T-helper 9 cell (primary cell): ENCODE data around the gene HCRTR1.
"Not testable (repeated sequence)": the region's sequence is repeated elsewhere in the genome, so short reads cannot be mapped to it uniquely, and the experiment has no call there.

Experiments
- DNase-seq: peaks from one replicate; pipeline ENCODE4 v3.0.0-alpha.2; 2020

HCRTR1 gene

GRCh38 chr1:31581821-31582810, 35.4 kb upstream of the HCRTR1 start:
- DNase-seq = no peak

GRCh38 chr1:31583082-31583994, 34.2 kb upstream of the HCRTR1 start:
- DNase-seq = no peak

GRCh38 chr1:31583995-31584868, 33.3 kb upstream of the HCRTR1 start:
- no peak for DNase-seq

GRCh38 chr1:31584869-31585735, 32.4 kb upstream of the HCRTR1 start:
- no peak for DNase-seq

GRCh38 chr1:31585736-31586365, 31.6 kb upstream of the HCRTR1 start:
- no peak for DNase-seq

GRCh38 chr1:31586376-31587327, 30.8 kb upstream of the HCRTR1 start:
- no peak for DNase-seq

- not testable (repeated sequence) for DNase-seq
Observed at GRCh38 chr1:31587328-31587699, 30.2 kb upstream of the HCRTR1 start.

GRCh38 chr1:31587720-31588423, 29.6 kb upstream of the HCRTR1 start:
- no peak for DNase-seq

- no peak for DNase-seq
Observed at GRCh38 chr1:31588751-31589515, 28.6 kb upstream of the HCRTR1 start.

- no peak for DNase-seq
Observed at GRCh38 chr1:31591425-31592093, 25.9 kb upstream of the HCRTR1 start.

GRCh38 chr1:31592132-31592531, 25.4 kb upstream of the HCRTR1 start:
- no peak for DNase-seq

- no peak for DNase-seq
Observed at GRCh38 chr1:31593136-31593665, 24.3 kb upstream of the HCRTR1 start.

- peak; percentile 65 for DNase-seq
Observed at GRCh38 chr1:31593770-31594632, 23.5 kb upstream of the HCRTR1 start.

GRCh38 chr1:31595836-31596736, 21.4 kb upstream of the HCRTR1 start:
- no peak for DNase-seq

GRCh38 chr1:31596737-31597097, 20.8 kb upstream of the HCRTR1 start:
- DNase-seq = no peak
